HepG2 (cell line): ENCODE data around the gene ALG8. TPM values are rescaled to one million over a fixed set of nuclear protein-coding genes. Genes with fewer than 3 reads are reported as not detected.
A peak's percentile ranks its signal among the peaks of the same experiment; 100 is the strongest.

ENCODE experiments used
- ATAC-seq: fragments of 200-7000 bp; cut with Tn5 transposase; 3 replicates; pipeline ENCODE4 v1.9.1; 2020; ENCODE audit warnings: mild to moderate bottlenecking, moderate library complexity
- BruUV-seq: library from RNA; stranded (reverse); fragments of 400-500 nt; replicated peaks from 2 replicates; lab custom pipeline; 2021; lab: Mats Ljungman, UMichigan
- CTCF ChIA-PET: fragments of 300-600 bp; formaldehyde crosslinking; extraction: SDS; loops from one replicate; lab custom pipeline; 2021; ENCODE audit warnings: low total read pairs, inconsistent platforms, low intra/inter-chr PET ratio; lab: Yijun Ruan, JAX
- POLR2A ChIA-PET: fragments of 350-600 bp; sonication (Branson Sonifier 250); formaldehyde crosslinking; loops from one replicate; lab custom pipeline; 2020; ENCODE audit warnings: antibody characterized with exemption, inconsistent platforms; lab: Yijun Ruan, JAX
- DNase-seq: peaks from one replicate; pipeline ENCODE4 v3.0.0-alpha.2; 2015; ENCODE audit warnings: low spot score
- FAIRE-seq: peaks from 3 replicates; lab custom pipeline; 2011; peaks lifted over from hg19 to GRCh38; lab: Jason Lieb, UNC
- H2AFZ ChIP-seq: one replicate; pipeline ENCODE4 v1.6.1; 2011; ENCODE audit warnings: low read length, inconsistent platforms
- H3K27ac ChIP-seq: fragments of 300-600 bp; 3 replicates; pipeline ENCODE4 v1.8.0; 2011; ENCODE audit warnings: mixed run types, mild to moderate bottlenecking, mixed read lengths, low read length, inconsistent platforms; ENCODE audit not compliant: insufficient read depth; ENCODE audit errors: extremely low read length
- H3K27me3 ChIP-seq, 2 experiments: fragments of 200-600 bp in 1 of 2; 2 replicates in 1 of 2; 3 replicates in 1 of 2; pipeline versions ENCODE4 v1.6.0 to v1.8.0; 2011; ENCODE audit warnings: low read length in 2 of 2, mild to moderate bottlenecking in 2 of 2, moderate library complexity in 2 of 2, inconsistent platforms in 1 of 2; ENCODE audit not compliant: insufficient read depth in 2 of 2, control insufficient read depth in 1 of 2
- H3K36me3 ChIP-seq, 2 experiments: fragments of 200-600 bp in 1 of 2; replicated peaks in 1 of 2; 2 replicates in 1 of 2; 3 replicates in 1 of 2; pipeline versions ENCODE4 v1.5.1 to v1.8.0; 2011; ENCODE audit warnings: low read length in 2 of 2, inconsistent platforms in 1 of 2; ENCODE audit not compliant: insufficient read depth in 2 of 2, control insufficient read depth in 1 of 2
- H3K4me1 ChIP-seq: 2 replicates; pipeline ENCODE4 v1.5.1; 2012; ENCODE audit warnings: low read length, inconsistent platforms; ENCODE audit not compliant: insufficient read depth
- H3K4me2 ChIP-seq: 2 replicates; pipeline ENCODE4 v1.6.0; 2011; ENCODE audit warnings: low read depth, low read length, inconsistent platforms
- H3K4me3 ChIP-seq, 3 experiments: fragments of 200-600 bp in 1 of 3; sonication (generic), shearing (Covaris generic) in 1 of 3; replicated peaks in 1 of 3; 2 replicates each; pipeline ENCODE4 v1.5.1; 2011 to 2016; ENCODE audit warnings: low read length in 3 of 3, inconsistent platforms in 2 of 3, low read depth in 2 of 3, mild to moderate bottlenecking in 2 of 3, control low read depth in 1 of 3, mixed read lengths in 1 of 3; ENCODE audit not compliant: insufficient read depth in 1 of 3
- H3K79me2 ChIP-seq: one replicate; pipeline ENCODE4 v1.6.1; 2011; ENCODE audit warnings: low read length, inconsistent platforms; ENCODE audit not compliant: insufficient read depth
- H3K9ac ChIP-seq: 2 replicates; pipeline ENCODE4 v1.6.0; 2011; ENCODE audit warnings: mild to moderate bottlenecking, low read depth, low read length, inconsistent platforms; ENCODE audit not compliant: insufficient read depth
- H3K9me3 ChIP-seq: 2 replicates; pipeline ENCODE4 v1.5.1; 2012; ENCODE audit warnings: mild to moderate bottlenecking, low read length
- H4K20me1 ChIP-seq: 2 replicates; pipeline ENCODE4 v1.6.0; 2011; ENCODE audit warnings: inconsistent platforms, mild to moderate bottlenecking, low read length, moderate library complexity; ENCODE audit not compliant: insufficient read depth
- HMG20B ChIP-seq: conservative IDR thresholded peaks from 2 replicates; pipeline ENCODE4 v1.6.1; 2016; ENCODE audit warnings: missing genetic modification reagents, missing compliant biosample characterization
- KDM5A ChIP-seq: fragments of 200-600 bp; sonication (generic); IDR thresholded peaks from 2 replicates; pipeline ENCODE4 v1.7.0; 2018; ENCODE audit warnings: antibody characterized with exemption, mild to moderate bottlenecking, low read length, borderline replicate concordance
- KLF16 ChIP-seq, 2 experiments: sonication (generic) in 1 of 2; formaldehyde crosslinking in 1 of 2; IDR thresholded peaks; 2 replicates each; pipeline versions ENCODE4 v1.6.1 to v1.8.0; 2016 to 2023; ENCODE audit warnings: missing genetic modification reagents in 2 of 2, missing compliant biosample characterization in 1 of 2
- SMAD3 ChIP-seq: sonication (generic); formaldehyde crosslinking; IDR thresholded peaks from 2 replicates; pipeline ENCODE4 v1.4.0; 2020; ENCODE audit warnings: missing genetic modification reagents
- SP140L ChIP-seq: sonication (generic); formaldehyde crosslinking; IDR thresholded peaks from 2 replicates; pipeline ENCODE4 v1.4.0; 2020; ENCODE audit warnings: missing genetic modification reagents, borderline replicate concordance
- ZNF350 ChIP-seq: sonication (generic); formaldehyde crosslinking; IDR thresholded peaks from 2 replicates; pipeline ENCODE4 v1.4.0; 2020; ENCODE audit warnings: mild to moderate bottlenecking, low read depth, missing genetic modification reagents, borderline replicate concordance
- WGBS: methylation state at CpG from one replicate; pipeline ENCODE4 v1.1.6; 2017; ENCODE audit warnings: low lambda C conversion rate; 5-methylcytosine and 5-hydroxymethylcytosine counted together
- in situ Hi-C: cut with HindIII; loops from 2 replicates; pipeline ENCODE4 v1.10.0; 2017; ENCODE audit warnings: low pct_unique_long_range_greater_than_20kb; ENCODE audit not compliant: extremely low pct_ligation_motif_present
- intact Hi-C: fragments of 100-400 bp; cut with micrococcal nuclease; formaldehyde crosslinking; loops from one replicate; pipeline ENCODE4 v1.10.0; 2022; ENCODE audit not compliant: unreplicated experiment
- polyA plus RNA-seq, 8 experiments: library from polyadenylated mRNA; depleted of rRNA in 3 of 8; stranded (reverse) in 7 of 8; unstranded in 1 of 8; fragments of >200 nt; fragmentation: Illumina TruSeq in 4 of 8; extraction: Trizol in 4 of 8; gene quantifications; 2 replicates each; pipeline versions ENCODE4 v1.2.1 to v1.2.3, GENCODE V29; 2011 to 2016; ENCODE audit warnings: low read depth in 4 of 8, missing spikeins in 1 of 8, mixed read lengths in 1 of 8; ENCODE audit not compliant: insufficient read depth in 1 of 8
- total RNA-seq, 5 experiments: library from RNA; depleted of rRNA; stranded (reverse); fragments of >200 nt; fragmentation: Illumina TruSeq; extraction: Trizol; gene quantifications; 2 replicates each; pipeline ENCODE4 v1.2.3, GENCODE V29; 2016; ENCODE audit warnings: low read depth in 1 of 5
- TF ChIP-seq, protein P1 (sequence below): fragments of 450-650 bp; IDR thresholded peaks from 2 replicates; pipeline ENCODE4 v1.6.1; 2017
- TF ChIP-seq, protein P2 (sequence below): IDR thresholded peaks from 2 replicates; pipeline ENCODE4 v1.6.1; 2016; ENCODE audit warnings: low read depth, missing genetic modification reagents, missing compliant biosample characterization
- TF ChIP-seq, protein P3 (sequence below), 2 experiments: sonication (generic) in 1 of 2; formaldehyde crosslinking in 1 of 2; IDR thresholded peaks; 2 replicates each; pipeline versions ENCODE4 v1.6.1 to v1.9.0; 2014 to 2022; ENCODE audit warnings: antibody characterized with exemption in 1 of 2, borderline replicate concordance in 1 of 2, inconsistent platforms in 1 of 2, low read depth in 1 of 2, missing genetic modification reagents in 1 of 2

Gene ALG8
- total and polyA plus RNA-seq, 2 of the 13 experiments (the other 11 are each of a cell fraction or from before 2014, with no cell fraction given) = 75.8 to 88.0 TPM

DNA sequence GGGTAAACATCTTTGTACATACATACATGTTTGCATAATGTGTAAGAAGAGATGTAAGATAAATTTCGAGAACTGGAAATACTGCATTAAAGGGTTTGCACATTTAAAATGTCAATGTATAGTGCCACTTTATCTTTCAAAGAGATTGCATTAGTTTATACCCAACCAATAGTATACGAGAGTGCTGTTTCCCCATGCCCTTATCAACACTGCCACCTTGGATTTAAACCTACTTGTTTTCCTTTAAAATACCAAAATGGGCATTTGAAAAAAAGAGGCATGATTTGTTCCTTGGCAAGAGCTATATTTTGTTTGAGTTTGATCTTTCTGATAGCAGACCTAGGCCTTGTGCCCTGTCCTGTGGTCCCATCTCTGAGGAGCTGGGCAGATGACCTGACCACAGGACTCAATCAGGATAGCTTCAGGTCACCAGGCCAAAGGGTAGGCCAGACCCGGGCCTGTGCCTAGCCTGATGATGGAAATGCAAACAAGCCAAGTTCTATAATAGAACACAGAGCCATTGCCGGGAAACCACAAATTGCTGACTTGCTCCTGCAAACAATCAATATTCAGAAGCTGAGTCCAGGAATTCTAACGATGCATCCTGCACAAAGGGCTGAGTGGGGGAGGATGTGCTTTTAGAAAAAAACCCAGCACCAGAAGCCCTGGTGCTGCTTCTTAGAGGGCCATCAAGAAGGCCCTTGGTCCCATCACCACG lies 16.9 kb upstream of the ALG8 start:
- Histone ChIP-seq H2AFZ (no peak overlapping the region), H3K9ac (peak overlapping the region; percentile 61), H3K79me2 (no peaks in the 10 kb centered on the region), H3K36me3 (no peaks in the 10 kb centered on the region; a peak in 1 of 5 replicates), H3K9me3 (no peaks in the 10 kb centered on the region), H3K4me2 (peak overlapping the region; percentile 67), H3K27ac (peak overlapping the region; percentile 84), H3K4me3 (peak overlapping the region in 1 of 3 experiments; percentile 45; a peak in 2 of 6 replicates), H3K27me3 (no peaks in the 10 kb centered on the region), H3K4me1 (peaks cover 56% of the 10 kb centered on the region), H4K20me1 (no peaks in the 10 kb centered on the region)
- DNase-seq = peak; percentile 95
- FAIRE-seq = peak; percentile 96
- BruUV-seq = no TSS peak
- CTCF ChIA-PET = no interaction called here
- 12% methylated on average over 6 of the region's 6 CpGs for WGBS
- intact Hi-C loops = no loop called here
- ATAC-seq = peak; percentile 98
- in situ Hi-C loops = no loop called here
- POLR2A ChIA-PET = interaction anchor here (0.5 to 3.2 kb wide), 20 partner anchors 9 to 418 kb away, joined by 3 to 27 read pairs (median 4); partner anchors contain the start of genes ALG8, INTS4, KCTD21 and NARS2
- TF ChIP-seq, protein P1, sequence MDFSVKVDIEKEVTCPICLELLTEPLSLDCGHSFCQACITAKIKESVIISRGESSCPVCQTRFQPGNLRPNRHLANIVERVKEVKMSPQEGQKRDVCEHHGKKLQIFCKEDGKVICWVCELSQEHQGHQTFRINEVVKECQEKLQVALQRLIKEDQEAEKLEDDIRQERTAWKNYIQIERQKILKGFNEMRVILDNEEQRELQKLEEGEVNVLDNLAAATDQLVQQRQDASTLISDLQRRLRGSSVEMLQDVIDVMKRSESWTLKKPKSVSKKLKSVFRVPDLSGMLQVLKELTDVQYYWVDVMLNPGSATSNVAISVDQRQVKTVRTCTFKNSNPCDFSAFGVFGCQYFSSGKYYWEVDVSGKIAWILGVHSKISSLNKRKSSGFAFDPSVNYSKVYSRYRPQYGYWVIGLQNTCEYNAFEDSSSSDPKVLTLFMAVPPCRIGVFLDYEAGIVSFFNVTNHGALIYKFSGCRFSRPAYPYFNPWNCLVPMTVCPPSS = no peak
- peak; percentile 84; the same call in 1 of the 2 replicates for TF ChIP-seq HMG20B (CRISPR knock-in tag)
- TF ChIP-seq, protein P2, sequence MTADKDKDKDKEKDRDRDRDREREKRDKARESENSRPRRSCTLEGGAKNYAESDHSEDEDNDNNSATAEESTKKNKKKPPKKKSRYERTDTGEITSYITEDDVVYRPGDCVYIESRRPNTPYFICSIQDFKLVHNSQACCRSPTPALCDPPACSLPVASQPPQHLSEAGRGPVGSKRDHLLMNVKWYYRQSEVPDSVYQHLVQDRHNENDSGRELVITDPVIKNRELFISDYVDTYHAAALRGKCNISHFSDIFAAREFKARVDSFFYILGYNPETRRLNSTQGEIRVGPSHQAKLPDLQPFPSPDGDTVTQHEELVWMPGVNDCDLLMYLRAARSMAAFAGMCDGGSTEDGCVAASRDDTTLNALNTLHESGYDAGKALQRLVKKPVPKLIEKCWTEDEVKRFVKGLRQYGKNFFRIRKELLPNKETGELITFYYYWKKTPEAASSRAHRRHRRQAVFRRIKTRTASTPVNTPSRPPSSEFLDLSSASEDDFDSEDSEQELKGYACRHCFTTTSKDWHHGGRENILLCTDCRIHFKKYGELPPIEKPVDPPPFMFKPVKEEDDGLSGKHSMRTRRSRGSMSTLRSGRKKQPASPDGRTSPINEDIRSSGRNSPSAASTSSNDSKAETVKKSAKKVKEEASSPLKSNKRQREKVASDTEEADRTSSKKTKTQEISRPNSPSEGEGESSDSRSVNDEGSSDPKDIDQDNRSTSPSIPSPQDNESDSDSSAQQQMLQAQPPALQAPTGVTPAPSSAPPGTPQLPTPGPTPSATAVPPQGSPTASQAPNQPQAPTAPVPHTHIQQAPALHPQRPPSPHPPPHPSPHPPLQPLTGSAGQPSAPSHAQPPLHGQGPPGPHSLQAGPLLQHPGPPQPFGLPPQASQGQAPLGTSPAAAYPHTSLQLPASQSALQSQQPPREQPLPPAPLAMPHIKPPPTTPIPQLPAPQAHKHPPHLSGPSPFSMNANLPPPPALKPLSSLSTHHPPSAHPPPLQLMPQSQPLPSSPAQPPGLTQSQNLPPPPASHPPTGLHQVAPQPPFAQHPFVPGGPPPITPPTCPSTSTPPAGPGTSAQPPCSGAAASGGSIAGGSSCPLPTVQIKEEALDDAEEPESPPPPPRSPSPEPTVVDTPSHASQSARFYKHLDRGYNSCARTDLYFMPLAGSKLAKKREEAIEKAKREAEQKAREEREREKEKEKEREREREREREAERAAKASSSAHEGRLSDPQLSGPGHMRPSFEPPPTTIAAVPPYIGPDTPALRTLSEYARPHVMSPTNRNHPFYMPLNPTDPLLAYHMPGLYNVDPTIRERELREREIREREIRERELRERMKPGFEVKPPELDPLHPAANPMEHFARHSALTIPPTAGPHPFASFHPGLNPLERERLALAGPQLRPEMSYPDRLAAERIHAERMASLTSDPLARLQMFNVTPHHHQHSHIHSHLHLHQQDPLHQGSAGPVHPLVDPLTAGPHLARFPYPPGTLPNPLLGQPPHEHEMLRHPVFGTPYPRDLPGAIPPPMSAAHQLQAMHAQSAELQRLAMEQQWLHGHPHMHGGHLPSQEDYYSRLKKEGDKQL (CRISPR knock-in tag) = peak; percentile 75
- peak; percentile 56; the same call in 1 of the 2 replicates for TF ChIP-seq SP140L (CRISPR knock-in tag)
- peak in 1 of 2 experiments; percentile 94; a peak in 2 of 4 replicates for TF ChIP-seq KLF16 (CRISPR knock-in tag; IDR thresholded peaks at IDR 0.05)
- TF ChIP-seq ZNF350 = peak; percentile 83
- TF ChIP-seq, protein P3, sequence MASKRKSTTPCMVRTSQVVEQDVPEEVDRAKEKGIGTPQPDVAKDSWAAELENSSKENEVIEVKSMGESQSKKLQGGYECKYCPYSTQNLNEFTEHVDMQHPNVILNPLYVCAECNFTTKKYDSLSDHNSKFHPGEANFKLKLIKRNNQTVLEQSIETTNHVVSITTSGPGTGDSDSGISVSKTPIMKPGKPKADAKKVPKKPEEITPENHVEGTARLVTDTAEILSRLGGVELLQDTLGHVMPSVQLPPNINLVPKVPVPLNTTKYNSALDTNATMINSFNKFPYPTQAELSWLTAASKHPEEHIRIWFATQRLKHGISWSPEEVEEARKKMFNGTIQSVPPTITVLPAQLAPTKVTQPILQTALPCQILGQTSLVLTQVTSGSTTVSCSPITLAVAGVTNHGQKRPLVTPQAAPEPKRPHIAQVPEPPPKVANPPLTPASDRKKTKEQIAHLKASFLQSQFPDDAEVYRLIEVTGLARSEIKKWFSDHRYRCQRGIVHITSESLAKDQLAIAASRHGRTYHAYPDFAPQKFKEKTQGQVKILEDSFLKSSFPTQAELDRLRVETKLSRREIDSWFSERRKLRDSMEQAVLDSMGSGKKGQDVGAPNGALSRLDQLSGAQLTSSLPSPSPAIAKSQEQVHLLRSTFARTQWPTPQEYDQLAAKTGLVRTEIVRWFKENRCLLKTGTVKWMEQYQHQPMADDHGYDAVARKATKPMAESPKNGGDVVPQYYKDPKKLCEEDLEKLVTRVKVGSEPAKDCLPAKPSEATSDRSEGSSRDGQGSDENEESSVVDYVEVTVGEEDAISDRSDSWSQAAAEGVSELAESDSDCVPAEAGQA (IDR thresholded peaks at IDR 0.05; ENCODE audit: low read depth) = no peak
- TF ChIP-seq, protein P3 (CRISPR knock-in tag; IDR thresholded peaks at IDR 0.05; ENCODE audit: borderline replicate concordance) = no peak
- peak; percentile 96 for TF ChIP-seq SMAD3
- TF ChIP-seq KDM5A = peak; percentile 29; the same call in 1 of the 2 replicates
